HG03135 (cell line): ENCODE results near the gene SNAI1.
"Not testable (repeated sequence)": the region's sequence is repeated elsewhere in the genome, so short reads cannot be mapped to it uniquely, and the experiment has no call there.

Source experiments
- ATAC-seq: cut with Tn5 transposase; IDR thresholded peaks from one replicate; pipeline ENCODE4 v1.9.1; 2021; ENCODE audit warnings: mild to moderate bottlenecking, moderate library complexity; ENCODE audit not compliant: unreplicated experiment

SNAI1 gene

GRCh38 chr20:49985617-49986016, 2.8 kb downstream of the SNAI1 start:
- no peak for ATAC-seq

- no peak for ATAC-seq
Observed at GRCh38 chr20:49986049-49986448, 3.3 kb downstream of the SNAI1 start.

- ATAC-seq, result no peak
Observed at GRCh38 chr20:49987015-49987867, 4.5 kb downstream of the SNAI1 start.

GRCh38 chr20:49987868-49988690, 5.3 kb downstream of the SNAI1 start:
- no peak for ATAC-seq

GRCh38 chr20:49989234-49990065, 6.7 kb downstream of the SNAI1 start:
- no peak for ATAC-seq

GRCh38 chr20:49990271-49990720, 7.5 kb downstream of the SNAI1 start:
- no peak for ATAC-seq

- ATAC-seq, result no peak
Observed at GRCh38 chr20:49993301-49993751, 10.5 kb downstream of the SNAI1 start.

- no peak for ATAC-seq
Observed at GRCh38 chr20:49995586-49995985, 12.8 kb downstream of the SNAI1 start.

- not testable (repeated sequence) for ATAC-seq
Observed at GRCh38 chr20:49998478-49999188, 15.9 kb downstream of the SNAI1 start.

- no peak for ATAC-seq
Observed at GRCh38 chr20:49999329-49999728, 16.5 kb downstream of the SNAI1 start.

- ATAC-seq, result not testable (repeated sequence)
Observed at GRCh38 chr20:50000548-50001222, 17.9 kb downstream of the SNAI1 start.

GRCh38 chr20:50001784-50002311, 19.1 kb downstream of the SNAI1 start:
- no peak for ATAC-seq

GRCh38 chr20:50003253-50003656, 20.5 kb downstream of the SNAI1 start:
- no peak for ATAC-seq

GRCh38 chr20:50004229-50004628, 21.4 kb downstream of the SNAI1 start:
- ATAC-seq, result no peak

- ATAC-seq, result no peak
Observed at GRCh38 chr20:50005471-50005981, 22.7 kb downstream of the SNAI1 start.

- no peak for ATAC-seq
Observed at GRCh38 chr20:50007369-50007768, 24.6 kb downstream of the SNAI1 start.

GRCh38 chr20:50008007-50008406, 25.2 kb downstream of the SNAI1 start:
- no peak for ATAC-seq

GRCh38 chr20:50009521-50010454, 27.0 kb downstream of the SNAI1 start:
- no peak for ATAC-seq
